ENCODE measurements around the gene SLC25A33. TPM values are rescaled to one million over a fixed set of nuclear protein-coding genes. Genes with fewer than 3 reads are reported as not detected.
"Not testable (repeated sequence)": the region's sequence is repeated elsewhere in the genome, so short reads cannot be mapped to it uniquely, and the experiment has no call there.

Gene SLC25A33
- total and polyA plus RNA-seq, 8 donors: 1.1 to 2.9 (median 1.6) TPM

GRCh38 chr1:9558271-9558945 lies 19.1 kb downstream of the SLC25A33 start:
- no peaks in the 10 kb centered on the region for H3K27me3 ChIP-seq
- H3K27ac ChIP-seq: no peak overlapping the region
- DNase-seq (peak in 1 of 6 donors; percentile 21), ATAC-seq (no peak), FAIRE-seq (no peak)
- H3K4me1 ChIP-seq: peaks cover 0 to 7% (median 3%) of the 10 kb centered on the region in 3 donors
- WGBS, 2 donors: 86 to 87% methylated on average over 6 of the region's 6 CpGs
- TF ChIP-seq, protein P1, sequence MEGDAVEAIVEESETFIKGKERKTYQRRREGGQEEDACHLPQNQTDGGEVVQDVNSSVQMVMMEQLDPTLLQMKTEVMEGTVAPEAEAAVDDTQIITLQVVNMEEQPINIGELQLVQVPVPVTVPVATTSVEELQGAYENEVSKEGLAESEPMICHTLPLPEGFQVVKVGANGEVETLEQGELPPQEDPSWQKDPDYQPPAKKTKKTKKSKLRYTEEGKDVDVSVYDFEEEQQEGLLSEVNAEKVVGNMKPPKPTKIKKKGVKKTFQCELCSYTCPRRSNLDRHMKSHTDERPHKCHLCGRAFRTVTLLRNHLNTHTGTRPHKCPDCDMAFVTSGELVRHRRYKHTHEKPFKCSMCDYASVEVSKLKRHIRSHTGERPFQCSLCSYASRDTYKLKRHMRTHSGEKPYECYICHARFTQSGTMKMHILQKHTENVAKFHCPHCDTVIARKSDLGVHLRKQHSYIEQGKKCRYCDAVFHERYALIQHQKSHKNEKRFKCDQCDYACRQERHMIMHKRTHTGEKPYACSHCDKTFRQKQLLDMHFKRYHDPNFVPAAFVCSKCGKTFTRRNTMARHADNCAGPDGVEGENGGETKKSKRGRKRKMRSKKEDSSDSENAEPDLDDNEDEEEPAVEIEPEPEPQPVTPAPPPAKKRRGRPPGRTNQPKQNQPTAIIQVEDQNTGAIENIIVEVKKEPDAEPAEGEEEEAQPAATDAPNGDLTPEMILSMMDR (IDR thresholded peaks at IDR 0.05): no peak
- no peaks in the 10 kb centered on the region for H3K36me3 ChIP-seq
- no peaks in the 10 kb centered on the region for H3K9me3 ChIP-seq
- intact Hi-C loops (cut with DNase I): no loop called here
- no peak overlapping the region for H3K4me3 ChIP-seq

DNA sequence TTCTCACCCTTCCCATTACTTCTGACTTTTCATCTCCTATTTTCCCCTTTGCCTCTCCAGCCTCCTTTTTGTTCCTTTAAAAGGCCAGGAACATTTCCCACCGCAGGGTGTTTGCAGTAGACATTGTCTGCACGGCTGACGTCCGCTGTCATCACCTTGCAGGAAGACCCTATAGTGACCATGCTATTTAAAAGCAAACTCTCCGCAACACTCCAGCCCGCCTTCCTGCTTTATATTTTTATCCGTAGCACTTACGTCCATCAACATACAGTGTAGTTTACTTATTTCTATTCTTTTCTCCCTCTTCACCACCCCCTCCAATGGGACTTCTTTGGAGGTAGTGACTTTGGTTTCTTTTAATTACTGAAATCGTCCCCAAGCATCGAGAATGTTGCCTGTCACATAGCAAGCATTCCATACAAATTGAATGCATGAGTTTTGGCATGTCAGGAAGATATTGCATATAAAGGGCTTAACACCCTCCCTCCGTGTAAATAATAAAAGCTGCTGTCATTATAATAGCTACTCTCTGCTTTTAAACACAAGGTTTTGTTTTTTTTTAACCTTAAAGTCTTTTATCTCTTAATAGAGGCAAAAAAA lies 19.8 kb downstream of the SLC25A33 start:
- H3K4me1 ChIP-seq: peaks cover 0 to 7% (median 0%) of the 10 kb centered on the region in 3 donors
- FAIRE-seq (no peak), DNase-seq (peak in 1 of 6 donors; percentile 2), ATAC-seq (no peak)
- H3K27ac ChIP-seq: no peak overlapping the region
- intact Hi-C loops (cut with DNase I): no loop called here
- H3K36me3 ChIP-seq: no peaks in the 10 kb centered on the region
- no peak overlapping the region for H3K4me3 ChIP-seq
- no peaks in the 10 kb centered on the region for H3K27me3 ChIP-seq
- TF ChIP-seq, protein P1 (IDR thresholded peaks at IDR 0.05): no peak
- WGBS, 2 donors: 82 to 83% methylated on average over 11 of the region's 11 CpGs
- H3K9me3 ChIP-seq: no peaks in the 10 kb centered on the region

DNA sequence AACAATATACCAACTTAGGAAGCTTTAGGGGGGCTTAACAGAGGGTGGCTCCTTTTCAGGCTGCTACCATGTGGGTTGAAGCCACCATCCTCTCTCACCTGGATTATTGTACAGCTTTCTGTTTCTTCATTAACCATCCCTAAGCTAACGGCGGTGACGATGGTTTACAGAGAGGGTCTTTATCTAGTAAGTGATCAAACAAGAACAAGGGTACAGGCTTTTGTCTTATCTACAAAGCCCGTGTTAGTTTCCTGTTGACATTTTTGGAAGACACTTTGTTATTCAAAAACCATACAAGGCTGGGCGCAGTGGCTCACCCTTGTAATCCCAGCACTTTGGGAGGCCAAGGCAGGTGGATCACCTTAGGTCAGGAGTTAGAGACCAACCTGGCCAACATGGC lies 20.4 kb downstream of the SLC25A33 start:
- Histone ChIP-seq H3K4me3 (no peak overlapping the region), H3K4me1 (peaks cover 0 to 7% (median 0%) of the 10 kb centered on the region in 3 donors), H3K27me3 (no peaks in the 10 kb centered on the region), H3K27ac (no peak overlapping the region), H3K36me3 (no peaks in the 10 kb centered on the region), H3K9me3 (no peaks in the 10 kb centered on the region)
- intact Hi-C loops (cut with DNase I): no loop called here
- ATAC-seq (no peak), FAIRE-seq (no peak), DNase-seq (no peak)
- 75 to 80% methylated on average over 5 of the region's 5 CpGs for WGBS, 2 donors
- TF ChIP-seq, protein P1 (IDR thresholded peaks at IDR 0.05): no peak

DNA sequence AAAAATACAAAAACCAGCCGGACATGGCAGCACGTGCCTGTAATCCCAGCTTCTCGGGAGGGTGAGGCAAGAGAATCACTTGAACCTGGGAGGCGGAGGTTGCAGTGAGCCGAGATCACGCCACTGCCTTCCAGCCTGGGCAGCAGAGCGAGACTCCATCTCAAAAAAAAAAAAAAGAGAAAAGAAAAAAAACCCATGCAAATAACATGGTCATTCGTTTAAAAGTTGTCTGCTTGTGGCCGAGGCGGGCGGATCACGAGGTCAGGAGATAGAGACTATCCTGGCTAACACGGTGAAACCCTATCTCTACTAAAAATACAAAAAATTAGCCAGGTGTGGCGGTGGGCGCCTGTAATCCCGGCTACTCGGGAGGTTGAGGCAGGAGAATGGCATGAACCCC lies 20.8 kb downstream of the SLC25A33 start:
- H3K9me3 ChIP-seq; DNase-seq; H3K4me1 ChIP-seq; intact Hi-C loops (cut with DNase I); H3K36me3 ChIP-seq; FAIRE-seq; H3K27me3 ChIP-seq; H3K27ac ChIP-seq; H3K4me3 ChIP-seq; ATAC-seq: not testable (repeated sequence)
- 90 to 93% methylated on average over 16 to 17 of the region's 17 CpGs for WGBS, 2 donors

- peak; percentile 79 to 94 (median 87) for ATAC-seq
- Histone ChIP-seq H3K4me1 (peaks cover 0 to 7% (median 0%) of the 10 kb centered on the region in 3 donors), H3K27ac (no peak overlapping the region), H3K4me3 (no peak overlapping the region), H3K36me3 (no peaks in the 10 kb centered on the region), H3K9me3 (no peaks in the 10 kb centered on the region), H3K27me3 (no peaks in the 10 kb centered on the region)
- WGBS, 2 donors: 21 to 27% methylated on average over 3 of the region's 3 CpGs
- peak in 1 of 6 donors; percentile 48 for DNase-seq
- peak; percentile 93 for FAIRE-seq
- intact Hi-C loops (cut with DNase I): no loop called here
- TF ChIP-seq, protein P1 (IDR thresholded peaks at IDR 0.05): no peak
Observed at GRCh38 chr1:9561429-9561828, 22.2 kb downstream of the SLC25A33 start.
